OCI-LY1 (cell line): Measurements from ENCODE around the gene CCL8.

Experiments
- CTCF ChIP-seq: fragments of 200-600 bp; sonication (generic), shearing (Covaris generic); IDR thresholded peaks from 2 replicates; pipeline ENCODE4 v1.5.1; 2017; ENCODE audit warnings: mild to moderate bottlenecking, antibody characterized with exemption, low read length, moderate library complexity, mixed read lengths
- EZH2 ChIP-seq: fragments of 200-600 bp; sonication (generic), shearing (Covaris generic); IDR thresholded peaks from 2 replicates; pipeline ENCODE4 v1.8.0; 2017; ENCODE audit warnings: borderline replicate concordance, mixed run types, mild to moderate bottlenecking, antibody characterized with exemption, low read length, moderate library complexity, mixed read lengths

GRCh38 chr17:34349751-34350150 is 30.5 kb downstream of the CCL8 start:
- TF ChIP-seq CTCF (no peak), EZH2 (no peak)
